ENCODE results near the gene CUEDC1.
A peak's percentile ranks its signal among the peaks of the same experiment; 100 is the strongest.

The CUEDC1 gene

GRCh38 chr17:57913575-57914272 lies 41.5 kb downstream of the CUEDC1 start:
- no peak for DNase-seq (ENCODE audit: low read depth)
- no peak for TF ChIP-seq CTCF (conservative IDR thresholded peaks at IDR 0.05; ENCODE audit: low read length)

GRCh38 chr17:57911834-57912673 lies 43.2 kb downstream of the CUEDC1 start:
- no peak overlapping the region for H3K4me3 ChIP-seq (ENCODE audit: low read length)
- TF ChIP-seq CTCF (conservative IDR thresholded peaks at IDR 0.05; ENCODE audit: low read length) = no peak
- DNase-seq (ENCODE audit: low read depth) = peak; percentile 79

More at GRCh38 chr17:57913575-57914272, 41.5 kb downstream of the CUEDC1 start:
- no peak overlapping the region for H3K4me3 ChIP-seq (ENCODE audit: low read length)

GRCh38 chr17:57910462-57911420 lies 44.5 kb downstream of the CUEDC1 start:
- no peak for DNase-seq (ENCODE audit: low read depth)
- H3K4me3 ChIP-seq (ENCODE audit: low read length) = no peak overlapping the region
- no peak for TF ChIP-seq CTCF (conservative IDR thresholded peaks at IDR 0.05; ENCODE audit: low read length)

- TF ChIP-seq CTCF (conservative IDR thresholded peaks at IDR 0.05; ENCODE audit: low read length) = no peak
- no peak for DNase-seq (ENCODE audit: low read depth)
- H3K4me3 ChIP-seq (ENCODE audit: low read length) = no peak overlapping the region
Measured at GRCh38 chr17:57909551-57909950, 45.7 kb downstream of the CUEDC1 start.

GRCh38 chr17:57908278-57908677 lies 46.9 kb downstream of the CUEDC1 start:
- DNase-seq (ENCODE audit: low read depth) = no peak
- no peak for TF ChIP-seq CTCF (conservative IDR thresholded peaks at IDR 0.05; ENCODE audit: low read length)
- no peak overlapping the region for H3K4me3 ChIP-seq (ENCODE audit: low read length)

GRCh38 chr17:57906910-57907309 lies 48.3 kb downstream of the CUEDC1 start:
- DNase-seq (ENCODE audit: low read depth) = no peak
- no peak overlapping the region for H3K4me3 ChIP-seq (ENCODE audit: low read length)
- TF ChIP-seq CTCF (conservative IDR thresholded peaks at IDR 0.05; ENCODE audit: low read length) = peak; percentile 29

Measured in AG10803 (cell line).